IPS DF 19.7 (cell line): ENCODE results near the gene OR4Q2.
"Not testable (repeated sequence)": the region's sequence is repeated elsewhere in the genome, so short reads cannot be mapped to it uniquely, and the experiment has no call there.

ENCODE experiments used
- DNase-seq: peaks from one replicate; pipeline ENCODE4 v3.0.0-alpha.2; 2013; ENCODE audit warnings: low read depth, low spot score

The OR4Q2 gene

GRCh38 chr14:20001863-20002262, at the start of gene OR4Q2:
Gene OR4Q2 (plus strand): TSS chr14:20002163.
- DNase-seq, result no peak

GRCh38 chr14:19969735-19970134, 32.2 kb upstream of the OR4Q2 start:
- DNase-seq, result not testable (repeated sequence)

- no peak for DNase-seq
Measured at GRCh38 chr14:19974844-19975243, 27.1 kb upstream of the OR4Q2 start.

DNA sequence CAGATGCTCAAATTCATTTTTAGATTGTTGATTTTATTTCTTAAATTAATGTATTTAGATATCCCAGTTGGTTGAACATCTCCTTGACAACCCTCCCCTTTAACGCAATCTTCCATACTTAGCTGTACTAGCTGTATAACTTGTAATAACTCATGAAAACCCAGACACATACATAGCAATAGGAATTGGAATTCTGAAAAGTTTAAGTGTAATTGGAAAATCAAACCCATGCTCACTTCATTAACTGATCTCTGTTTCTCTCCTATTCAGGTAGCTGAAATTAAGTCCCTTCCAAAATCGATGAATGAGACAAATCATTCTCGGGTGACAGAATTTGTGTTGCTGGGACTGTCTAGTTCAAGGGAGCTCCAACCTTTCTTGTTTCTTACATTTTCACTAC, 26.7 kb upstream of the OR4Q2 start, which contains the start of gene OR4K15:
OR4K15 (plus strand) TSS at position 301 of the 400 bp plus-strand sequence; CDS start at position 301, 0 bp downstream.
- DNase-seq, result no peak

DNA sequence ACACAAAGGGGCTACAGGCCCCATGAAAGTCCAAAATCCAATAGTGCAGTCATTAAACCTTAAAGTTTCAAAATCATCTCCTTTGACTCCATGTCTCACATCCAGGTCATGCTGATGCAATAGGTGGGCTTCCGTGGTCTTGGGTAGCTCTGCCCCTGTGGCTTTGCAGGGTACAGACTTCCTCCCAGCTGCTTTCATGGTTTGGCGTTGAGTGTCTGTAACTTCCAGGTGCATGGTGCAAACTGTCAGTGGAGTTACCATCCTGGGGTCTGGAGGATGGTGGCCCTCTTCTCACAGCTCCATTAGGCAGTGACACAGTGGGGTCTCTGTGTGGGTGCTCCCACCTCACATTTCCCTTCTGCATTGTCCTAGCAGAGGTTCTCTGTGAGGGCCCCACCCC, 8.5 kb upstream of the OR4Q2 start:
- no peak for DNase-seq

DNA sequence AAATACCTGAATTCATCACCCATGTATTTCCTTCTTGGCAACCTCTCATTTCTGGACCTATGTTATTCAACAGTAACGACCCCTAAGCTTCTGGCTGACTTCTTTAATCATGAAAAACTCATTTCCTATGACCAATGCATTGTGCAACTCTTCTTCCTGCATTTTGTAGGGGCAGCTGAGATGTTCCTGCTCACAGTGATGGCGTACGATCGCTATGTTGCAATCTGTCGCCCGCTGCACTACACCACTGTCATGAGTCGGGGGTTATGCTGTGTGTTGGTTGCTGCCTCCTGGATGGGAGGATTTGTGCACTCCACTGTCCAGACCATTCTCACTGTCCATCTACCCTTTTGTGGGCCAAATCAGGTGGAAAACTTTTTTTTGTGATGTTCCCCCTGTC, 356 bp downstream of the OR4Q2 start:
- DNase-seq, result no peak

- no peak for DNase-seq
Measured at GRCh38 chr14:20008156-20008555, 6.2 kb downstream of the OR4Q2 start.

DNA sequence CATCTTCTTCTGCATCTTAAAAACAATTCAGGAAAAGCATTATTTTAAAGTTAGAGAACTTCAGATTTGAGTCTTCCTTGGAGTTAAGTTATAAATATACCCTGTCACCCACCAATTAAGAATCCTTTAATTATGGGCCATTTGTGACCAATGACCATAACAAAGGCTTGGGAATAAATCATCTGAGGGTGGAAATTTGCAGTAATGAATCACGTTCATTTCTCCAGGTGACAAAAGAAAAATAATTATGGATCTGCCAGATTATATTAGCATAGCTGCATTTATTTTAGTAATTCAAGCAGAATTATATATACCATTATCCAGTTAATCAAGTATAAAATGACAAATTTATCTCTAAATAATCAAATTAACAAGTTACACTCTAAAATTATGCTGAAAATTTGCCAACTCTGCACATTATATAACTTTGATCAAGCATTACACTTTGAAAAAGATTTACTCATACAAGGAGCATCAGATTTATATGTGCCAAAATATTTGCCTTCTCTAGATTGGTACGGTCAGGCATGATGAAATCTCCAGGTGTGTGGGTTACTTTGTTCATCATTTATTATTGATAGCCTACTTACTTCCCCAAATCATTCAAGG, 17.4 kb downstream of the OR4Q2 start, which contains the start of gene OR4K14:
OR4K14 (minus strand) TSS at position 51 of the 609 bp plus-strand sequence. CDS start 4,114 bp downstream, outside the sequence.
- no peak for DNase-seq

GRCh38 chr14:20031058-20031457, 29.1 kb downstream of the OR4Q2 start:
- DNase-seq, result no peak

GRCh38 chr14:20035449-20035848, 33.5 kb downstream of the OR4Q2 start:
- no peak for DNase-seq

- DNase-seq, result no peak
Measured at GRCh38 chr14:20035938-20036337, 34.0 kb downstream of the OR4Q2 start, which contains the start of gene OR4K13. Gene OR4K13 (minus strand): TSS chr14:20036038. CDS start chr14:20034758, 1,280 bp downstream.

DNA sequence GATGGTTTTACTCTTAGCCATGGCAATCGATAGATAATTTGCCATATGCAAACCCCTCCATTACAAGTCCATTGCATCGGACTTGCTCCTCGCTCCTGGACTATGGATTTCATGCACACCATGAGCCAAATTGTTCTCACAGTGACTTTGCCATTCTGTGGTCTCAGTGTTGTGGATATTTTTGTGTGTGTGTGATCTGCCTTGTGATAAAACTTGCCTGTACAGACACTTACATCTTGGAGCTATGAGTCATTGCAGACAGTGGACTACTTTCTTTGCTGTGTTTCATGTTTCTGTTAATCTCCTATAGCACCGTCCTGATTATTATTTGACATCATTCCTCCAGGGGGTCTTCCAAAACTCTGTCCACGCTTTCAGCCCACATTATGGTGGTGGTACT, 42.3 kb downstream of the OR4Q2 start:
- DNase-seq, result no peak

GRCh38 chr14:20048202-20048601, 46.2 kb downstream of the OR4Q2 start:
- no peak for DNase-seq
